Measurements from ENCODE around the gene MMP19.

Gene MMP19

GRCh38 chr12:55797068-55797467, 45.7 kb downstream of the MMP19 start:
- peak; percentile 57 for DNase-seq
- TF ChIP-seq CTCF (IDR thresholded peaks at IDR 0.05; ENCODE audit: low read depth, low read length) = peak; percentile 85
- Histone ChIP-seq H3K9me3 (no peaks in the 10 kb centered on the region), H3K4me1 (no peaks in the 10 kb centered on the region; the same call in 1 of the 2 replicates), H3K27me3 (no peaks in the 10 kb centered on the region), H3K4me3 (ENCODE audit: low read depth, low read length) (no peak overlapping the region), H3K36me3 (peaks cover 59% of the 10 kb centered on the region)

- no peak for TF ChIP-seq CTCF (IDR thresholded peaks at IDR 0.05; ENCODE audit: low read depth, low read length)
- DNase-seq = no peak
- no peak overlapping the region for H3K4me3 ChIP-seq (ENCODE audit: low read depth, low read length)
- H3K36me3 ChIP-seq = peaks cover 60% of the 10 kb centered on the region
- no peaks in the 10 kb centered on the region for H3K9me3 ChIP-seq
- no peaks in the 10 kb centered on the region for H3K27me3 ChIP-seq
- H3K4me1 ChIP-seq = no peaks in the 10 kb centered on the region; the same call in 1 of the 2 replicates
Measured at GRCh38 chr12:55795950-55796349, 46.8 kb downstream of the MMP19 start.

GRCh38 chr12:55789893-55790292, 52.8 kb downstream of the MMP19 start:
- TF ChIP-seq CTCF (IDR thresholded peaks at IDR 0.05; ENCODE audit: low read depth, low read length) = no peak
- peaks cover 81% of the 10 kb centered on the region for H3K36me3 ChIP-seq
- H3K4me3 ChIP-seq (ENCODE audit: low read depth, low read length) = no peak overlapping the region
- no peak for DNase-seq
- H3K27me3 ChIP-seq = no peaks in the 10 kb centered on the region
- no peaks in the 10 kb centered on the region for H3K9me3 ChIP-seq
- H3K4me1 ChIP-seq = no peaks in the 10 kb centered on the region

- H3K36me3 ChIP-seq = peaks cover 84% of the 10 kb centered on the region
- H3K4me3 ChIP-seq (ENCODE audit: low read depth, low read length) = no peak overlapping the region
- no peaks in the 10 kb centered on the region; the same call in 1 of the 2 replicates for H3K4me1 ChIP-seq
- no peak for DNase-seq
- no peaks in the 10 kb centered on the region for H3K9me3 ChIP-seq
- TF ChIP-seq CTCF (IDR thresholded peaks at IDR 0.05; ENCODE audit: low read depth, low read length) = no peak
- H3K27me3 ChIP-seq = no peaks in the 10 kb centered on the region
Measured at GRCh38 chr12:55789171-55789570, 53.6 kb downstream of the MMP19 start.

GRCh38 chr12:55788546-55788945, 54.2 kb downstream of the MMP19 start:
- Histone ChIP-seq H3K4me3 (ENCODE audit: low read depth, low read length) (no peak overlapping the region), H3K9me3 (no peaks in the 10 kb centered on the region), H3K27me3 (no peaks in the 10 kb centered on the region), H3K36me3 (peaks cover 84% of the 10 kb centered on the region), H3K4me1 (no peaks in the 10 kb centered on the region; the same call in 1 of the 2 replicates)
- TF ChIP-seq CTCF (IDR thresholded peaks at IDR 0.05; ENCODE audit: low read depth, low read length) = no peak
- no peak for DNase-seq
